ENCODE measurements around the gene ACSM3.

DNA sequence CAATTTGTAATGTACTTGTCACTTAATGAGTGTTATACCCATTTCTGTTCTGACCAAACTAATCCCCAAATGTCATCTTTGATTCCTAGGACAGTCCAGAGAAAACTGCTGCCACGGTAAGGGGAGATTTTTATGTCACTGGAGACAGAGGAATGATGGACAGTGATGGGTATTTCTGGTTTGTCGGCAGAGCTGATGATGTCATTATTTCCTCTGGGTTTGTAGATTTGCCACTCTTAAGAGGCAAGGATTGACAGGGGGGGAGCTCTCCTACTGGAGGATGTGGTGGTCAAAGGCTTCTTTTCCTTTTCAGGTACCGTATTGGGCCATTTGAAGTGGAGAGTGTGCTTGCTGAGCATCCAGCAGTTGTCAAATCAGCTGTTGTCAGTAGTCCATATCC lies 34.7 kb upstream of the ACSM3 start:
- TF ChIP-seq, protein P1, sequence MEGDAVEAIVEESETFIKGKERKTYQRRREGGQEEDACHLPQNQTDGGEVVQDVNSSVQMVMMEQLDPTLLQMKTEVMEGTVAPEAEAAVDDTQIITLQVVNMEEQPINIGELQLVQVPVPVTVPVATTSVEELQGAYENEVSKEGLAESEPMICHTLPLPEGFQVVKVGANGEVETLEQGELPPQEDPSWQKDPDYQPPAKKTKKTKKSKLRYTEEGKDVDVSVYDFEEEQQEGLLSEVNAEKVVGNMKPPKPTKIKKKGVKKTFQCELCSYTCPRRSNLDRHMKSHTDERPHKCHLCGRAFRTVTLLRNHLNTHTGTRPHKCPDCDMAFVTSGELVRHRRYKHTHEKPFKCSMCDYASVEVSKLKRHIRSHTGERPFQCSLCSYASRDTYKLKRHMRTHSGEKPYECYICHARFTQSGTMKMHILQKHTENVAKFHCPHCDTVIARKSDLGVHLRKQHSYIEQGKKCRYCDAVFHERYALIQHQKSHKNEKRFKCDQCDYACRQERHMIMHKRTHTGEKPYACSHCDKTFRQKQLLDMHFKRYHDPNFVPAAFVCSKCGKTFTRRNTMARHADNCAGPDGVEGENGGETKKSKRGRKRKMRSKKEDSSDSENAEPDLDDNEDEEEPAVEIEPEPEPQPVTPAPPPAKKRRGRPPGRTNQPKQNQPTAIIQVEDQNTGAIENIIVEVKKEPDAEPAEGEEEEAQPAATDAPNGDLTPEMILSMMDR (IDR thresholded peaks at IDR 0.05 in 4 of 5, conservative IDR thresholded peaks at IDR 0.05 in 1 of 5), result no peak
- TF ChIP-seq POLR2A (IDR thresholded peaks at IDR 0.05), result no peak
